T-helper 17 cell (primary cell): ENCODE results near the gene PACC1. TPM values are rescaled to one million over a fixed set of nuclear protein-coding genes. Genes with fewer than 3 reads are reported as not detected.
"Not testable (repeated sequence)": the region's sequence is repeated elsewhere in the genome, so short reads cannot be mapped to it uniquely, and the experiment has no call there.

Source experiments
- ATAC-seq: fragments of 150-1000 bp; cut with Tn5 transposase; 2 replicates; pipeline ENCODE4 v1.10.0; 2021; ENCODE audit warnings: mild to moderate bottlenecking, moderate library complexity
- DNase-seq, 3 donors: peaks; one replicate each; pipeline versions ENCODE4 v3.0.0 to v3.0.0-alpha.2; 2020 to 2021
- H3K9me3 ChIP-seq: one replicate; pipeline ENCODE4 v1.7.0; 2013; ENCODE audit warnings: low read length, mild to moderate bottlenecking; ENCODE audit not compliant: control insufficient read depth, poor library complexity, severe bottlenecking
- H3K27ac Mint-ChIP-seq: one replicate; pipeline ENCODE4 v1.8.0; 2022; ENCODE audit warnings: mild to moderate bottlenecking, moderate library complexity, mixed read lengths
- H3K27me3 Mint-ChIP-seq: one replicate; pipeline ENCODE4 v1.8.0; 2022; ENCODE audit warnings: mixed read lengths
- H3K36me3 Mint-ChIP-seq: one replicate; pipeline ENCODE4 v1.8.0; 2022; ENCODE audit warnings: low read depth, mixed read lengths
- H3K4me1 Mint-ChIP-seq: one replicate; pipeline ENCODE4 v1.8.0; 2022; ENCODE audit warnings: mild to moderate bottlenecking, mixed read lengths
- H3K4me3 Mint-ChIP-seq: one replicate; pipeline ENCODE4 v1.8.0; 2022; ENCODE audit warnings: mild to moderate bottlenecking, moderate library complexity, mixed read lengths
- total RNA-seq, 4 donors: library from RNA in 2 of 4; stranded (reverse) in 2 of 4; gene quantifications; one replicate each; pipeline ENCODE4 v1.2.3 and lab custom pipeline; 2022 to 2026

PACC1 gene
- total RNA-seq, 2 donors from 2014 or later, result 4.7 to 8.2 TPM

DNA sequence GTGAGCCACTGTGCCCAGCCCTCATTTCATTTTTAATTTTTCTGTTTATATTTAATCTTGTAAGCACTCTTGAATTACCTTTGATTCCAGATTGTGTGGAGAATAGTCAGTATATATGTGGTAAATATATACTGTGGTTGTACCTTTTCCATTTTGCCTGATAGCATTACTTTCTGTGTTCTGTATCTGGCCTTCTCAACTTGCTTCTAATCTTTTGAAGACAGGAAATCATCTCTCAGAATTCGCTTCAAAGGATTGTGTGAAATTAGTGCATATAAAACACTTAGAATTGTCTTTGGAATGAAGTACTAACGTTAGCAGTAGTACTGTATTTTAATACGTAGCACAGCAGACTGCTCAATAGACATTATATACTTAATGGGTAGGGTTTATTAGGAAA, 91.6 kb downstream of the PACC1 start:
- H3K4me3 Mint-ChIP-seq, result no peak overlapping the region
- H3K27me3 Mint-ChIP-seq, result no peaks in the 10 kb centered on the region
- ATAC-seq (no peak), DNase-seq (no peak)
- no peak overlapping the region for H3K27ac Mint-ChIP-seq
- H3K4me1 Mint-ChIP-seq, result peaks cover 13% of the 10 kb centered on the region
- no peaks in the 10 kb centered on the region for H3K36me3 Mint-ChIP-seq
- H3K9me3 ChIP-seq, result no peaks in the 10 kb centered on the region

DNA sequence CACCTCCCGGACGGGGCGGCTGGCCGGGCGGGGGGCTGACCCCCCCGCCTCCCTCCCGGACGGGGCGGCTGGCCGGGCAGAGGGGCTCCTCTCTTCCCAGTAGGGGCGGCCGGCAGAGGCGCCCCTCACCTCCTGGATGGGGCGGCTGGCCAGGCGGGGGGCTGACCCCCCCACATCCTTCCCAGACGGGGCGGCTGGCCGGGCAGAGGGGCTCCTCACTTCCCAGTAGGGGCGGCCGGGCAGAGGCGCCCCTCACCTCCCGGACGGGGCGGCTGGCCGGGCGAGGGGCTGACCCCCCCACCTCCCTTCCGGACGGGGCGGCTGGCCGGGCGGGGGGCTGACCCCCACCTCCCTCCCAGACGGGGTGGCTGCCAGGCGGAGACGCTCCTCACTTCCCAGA, 93.7 kb downstream of the PACC1 start:
- not testable (repeated sequence) for H3K27ac Mint-ChIP-seq, DNase-seq, H3K36me3 Mint-ChIP-seq, ATAC-seq, H3K27me3 Mint-ChIP-seq, H3K4me3 Mint-ChIP-seq, H3K9me3 ChIP-seq
- peaks cover 27% of the 10 kb centered on the region for H3K4me1 Mint-ChIP-seq

DNA sequence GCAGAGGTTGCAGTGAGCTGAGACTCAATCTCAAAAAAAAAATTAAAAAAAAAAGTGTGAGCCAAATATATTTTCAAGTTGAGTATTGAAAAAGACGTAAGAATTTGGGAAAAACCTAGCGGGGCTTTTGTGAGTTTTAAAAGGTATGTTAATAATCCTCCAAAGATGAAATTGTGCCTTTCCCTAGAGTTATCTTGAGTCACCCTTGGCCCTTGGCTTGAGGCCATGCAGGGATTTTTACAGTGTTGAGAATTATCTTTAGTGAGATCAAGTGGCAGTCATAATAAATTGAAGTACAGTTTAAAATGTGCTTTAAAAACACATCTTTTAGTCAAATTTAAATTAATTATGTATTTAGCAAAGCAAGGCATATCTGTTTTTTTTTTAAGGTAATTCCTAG, 96.8 kb downstream of the PACC1 start:
- H3K4me3 Mint-ChIP-seq, result no peak overlapping the region
- DNase-seq (no peak), ATAC-seq (no peak)
- no peaks in the 10 kb centered on the region for H3K27me3 Mint-ChIP-seq
- H3K27ac Mint-ChIP-seq, result peak overlapping the region; percentile 76
- no peaks in the 10 kb centered on the region for H3K36me3 Mint-ChIP-seq
- peaks cover 25% of the 10 kb centered on the region for H3K4me1 Mint-ChIP-seq
- H3K9me3 ChIP-seq, result no peaks in the 10 kb centered on the region

DNA sequence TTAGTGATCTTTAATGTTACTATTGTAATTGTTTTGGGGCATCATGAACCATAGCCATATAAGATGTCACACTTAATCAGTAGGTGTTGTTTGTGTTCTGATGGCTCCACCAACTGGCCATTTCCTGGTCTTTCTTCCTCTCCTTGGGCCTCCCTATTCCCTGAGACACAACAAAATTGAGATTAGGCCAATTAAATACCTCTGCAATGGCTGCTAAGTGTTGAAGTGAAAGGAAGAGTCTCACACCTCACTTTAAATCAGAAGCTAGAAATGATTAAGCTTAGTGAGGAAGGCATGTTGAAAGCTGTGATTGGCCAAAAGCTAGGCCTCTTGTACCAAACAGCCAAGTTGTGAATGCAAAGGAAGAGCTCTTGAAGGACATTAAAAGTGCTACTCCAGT, 98.8 kb downstream of the PACC1 start:
- Mint-ChIP-seq H3K27ac (peak overlapping the region; percentile 76), H3K27me3 (no peaks in the 10 kb centered on the region), H3K4me3 (no peak overlapping the region), H3K4me1 (peaks cover 25% of the 10 kb centered on the region), H3K36me3 (no peaks in the 10 kb centered on the region)
- no peaks in the 10 kb centered on the region for H3K9me3 ChIP-seq
- DNase-seq (no peak), ATAC-seq (peak; percentile 30)

DNA sequence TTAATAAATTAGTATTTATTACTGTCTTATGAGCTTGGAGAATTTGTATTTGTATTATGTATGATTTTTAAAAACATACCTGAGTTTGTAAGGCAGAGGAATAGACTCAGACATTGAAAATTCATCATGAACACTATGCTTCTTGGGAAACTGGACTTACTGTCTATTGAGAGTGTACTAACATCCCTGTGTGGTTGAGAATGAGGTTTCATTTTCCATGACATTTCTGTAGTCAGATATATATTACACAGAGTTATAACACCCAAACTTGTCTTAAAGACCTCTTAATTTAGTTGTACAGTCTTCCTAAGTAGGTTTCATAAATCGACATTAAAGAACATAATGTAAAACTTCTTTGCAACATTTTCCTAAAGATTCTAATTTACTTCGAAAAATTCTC, 99.5 kb downstream of the PACC1 start:
- ATAC-seq, result no peak
- no peak overlapping the region for H3K27ac Mint-ChIP-seq
- peaks cover 28% of the 10 kb centered on the region for H3K4me1 Mint-ChIP-seq

More for the DNA sequence above, 99.5 kb downstream of the PACC1 start:
- Mint-ChIP-seq H3K36me3 (no peaks in the 10 kb centered on the region), H3K4me3 (no peak overlapping the region), H3K27me3 (no peaks in the 10 kb centered on the region)
- H3K9me3 ChIP-seq, result no peaks in the 10 kb centered on the region
- no peak for DNase-seq

Other genes with a start within 250 kb of the PACC1 start
- 10 to 100 TPM; 52.1 to 52.4 TPM for gene PPP2R5A, start 129.5 kb downstream of the PACC1 start, total RNA-seq
- gene NENF, start 18.0 kb upstream of the PACC1 start, total RNA-seq, result 10 to 100 TPM; 15.4 to 23.3 TPM
- gene ATF3, start 193.9 kb upstream of the PACC1 start, total RNA-seq, result 10 to 100 TPM; 53.0 to 72.5 TPM